WTC11 (cell line): ENCODE data around the gene DCHS2. TPM values are rescaled to one million over a fixed set of nuclear protein-coding genes. Genes with fewer than 3 reads are reported as not detected.

Experiments
- ATAC-seq: fragments of 200-7000 bp; cut with Tn5 transposase; 2 replicates; pipeline ENCODE4 v1.10.0; 2021; ENCODE audit warnings: mild to moderate bottlenecking, moderate library complexity
- CTCF ChIA-PET: fragments of 300-600 bp; sonication (Branson Sonifier 250); formaldehyde crosslinking; loops from one replicate; lab custom pipeline; 2021; ENCODE audit warnings: antibody characterized with exemption; lab: Charles Lee
- POLR2A ChIA-PET: fragments of 350-600 bp; sonication (Branson Sonifier 250); formaldehyde crosslinking; loops from one replicate; lab custom pipeline; 2021; ENCODE audit warnings: antibody characterized with exemption; lab: Charles Lee
- DNase-seq: peaks from one replicate; pipeline ENCODE4 v3.0.0; 2021; ENCODE audit warnings: low spot score
- H3K27ac Mint-ChIP-seq: 2 replicates; pipeline ENCODE4 v1.8.0; 2021; ENCODE audit warnings: mixed read lengths
- H3K27me3 Mint-ChIP-seq: 2 replicates; pipeline ENCODE4 v1.8.0; 2021; ENCODE audit warnings: low read depth, mild to moderate bottlenecking, moderate library complexity, mixed read lengths
- H3K36me3 Mint-ChIP-seq: 2 replicates; pipeline ENCODE4 v1.8.0; 2021; ENCODE audit warnings: mixed read lengths
- H3K4me1 Mint-ChIP-seq: 2 replicates; pipeline ENCODE4 v1.8.0; 2022; ENCODE audit warnings: mixed read lengths
- H3K4me3 Mint-ChIP-seq: 2 replicates; pipeline ENCODE4 v1.8.0; 2021; ENCODE audit warnings: mild to moderate bottlenecking, moderate library complexity, mixed read lengths
- H3K9me3 Mint-ChIP-seq: 2 replicates; pipeline ENCODE4 v1.8.0; 2021; ENCODE audit warnings: mixed read lengths
- AFF4 ChIP-seq: sonication (generic); formaldehyde crosslinking; IDR thresholded peaks from 2 replicates; pipeline ENCODE4 v1.8.1; 2023; ENCODE audit warnings: mild to moderate bottlenecking, missing genetic modification reagents, borderline replicate concordance
- AR ChIP-seq: fragments of 250-450 bp; sonication (Bioruptor Pico); IDR thresholded peaks from 2 replicates; pipeline ENCODE4 v1.9.0; 2021; ENCODE audit warnings: mild to moderate bottlenecking
- ATF2 ChIP-seq: sonication (generic); formaldehyde crosslinking; IDR thresholded peaks from 2 replicates; pipeline ENCODE4 v1.8.1; 2022; ENCODE audit warnings: low read depth, missing genetic modification reagents, borderline replicate concordance
- CBFB ChIP-seq: sonication (generic); formaldehyde crosslinking; IDR thresholded peaks from 2 replicates; pipeline ENCODE4 v1.8.1; 2022; ENCODE audit warnings: mild to moderate bottlenecking, low read depth, missing genetic modification reagents
- CDX4 ChIP-seq: fragments of 250-450 bp; sonication (Bioruptor Pico); IDR thresholded peaks from 2 replicates; pipeline ENCODE4 v1.9.0; 2021; ENCODE audit warnings: moderate library complexity, mild to moderate bottlenecking, inconsistent platforms, borderline replicate concordance
- CREB1 ChIP-seq: sonication (generic); formaldehyde crosslinking; IDR thresholded peaks from 2 replicates; pipeline ENCODE4 v1.8.0; 2023; ENCODE audit warnings: mild to moderate bottlenecking, missing genetic modification reagents
- E2F1 ChIP-seq: sonication (generic); formaldehyde crosslinking; IDR thresholded peaks from 2 replicates; pipeline ENCODE4 v1.8.0; 2022; ENCODE audit warnings: mild to moderate bottlenecking, missing genetic modification reagents
- ELF4 ChIP-seq: sonication (generic); formaldehyde crosslinking; IDR thresholded peaks from 2 replicates; pipeline ENCODE4 v1.8.1; 2022; ENCODE audit warnings: low read depth, mild to moderate bottlenecking, moderate library complexity, missing genetic modification reagents
- GTF2I ChIP-seq: fragments of 250-450 bp; sonication (Bioruptor Pico); conservative IDR thresholded peaks from 2 replicates; pipeline ENCODE4 v1.4.0; 2021; ENCODE audit warnings: mild to moderate bottlenecking
- MAX ChIP-seq: sonication (generic); formaldehyde crosslinking; IDR thresholded peaks from 2 replicates; pipeline ENCODE4 v1.8.0; 2022; ENCODE audit warnings: mild to moderate bottlenecking, missing genetic modification reagents
- MLX ChIP-seq: sonication (generic); formaldehyde crosslinking; IDR thresholded peaks from 2 replicates; pipeline ENCODE4 v1.8.1; 2023; ENCODE audit warnings: mild to moderate bottlenecking, missing genetic modification reagents, moderate library complexity
- MXD4 ChIP-seq: fragments of 250-450 bp; sonication (Bioruptor Pico); IDR thresholded peaks from 2 replicates; pipeline ENCODE4 v1.8.0; 2021; ENCODE audit warnings: mild to moderate bottlenecking, moderate library complexity, borderline replicate concordance
- MYBL2 ChIP-seq: sonication (generic); formaldehyde crosslinking; IDR thresholded peaks from 2 replicates; pipeline ENCODE4 v1.8.1; 2023; ENCODE audit warnings: mild to moderate bottlenecking, moderate library complexity, missing genetic modification reagents
- NR2C2 ChIP-seq: sonication (generic); formaldehyde crosslinking; IDR thresholded peaks from 2 replicates; pipeline ENCODE4 v1.8.0; 2022; ENCODE audit warnings: mild to moderate bottlenecking, missing genetic modification reagents
- RELA ChIP-seq: sonication (generic); formaldehyde crosslinking; IDR thresholded peaks from 2 replicates; pipeline ENCODE4 v1.8.1; 2022; ENCODE audit warnings: missing genetic modification reagents, mild to moderate bottlenecking, borderline replicate concordance
- RORB ChIP-seq: fragments of 250-450 bp; sonication (Bioruptor Pico); IDR thresholded peaks from 2 replicates; pipeline ENCODE4 v1.9.0; 2021; ENCODE audit warnings: mild to moderate bottlenecking
- ZNF121 ChIP-seq: sonication (generic); formaldehyde crosslinking; IDR thresholded peaks from 2 replicates; pipeline ENCODE4 v1.8.0; 2023; ENCODE audit warnings: missing genetic modification reagents
- ZNF138 ChIP-seq: sonication (generic); formaldehyde crosslinking; conservative IDR thresholded peaks from 2 replicates; pipeline ENCODE4 v1.8.1; 2022; ENCODE audit warnings: mild to moderate bottlenecking, moderate library complexity, missing genetic modification reagents
- ZNF532 ChIP-seq: fragments of 250-450 bp; sonication (Bioruptor Pico); IDR thresholded peaks from 2 replicates; pipeline ENCODE4 v1.9.0; 2021; ENCODE audit warnings: mild to moderate bottlenecking, borderline replicate concordance
- ZSCAN18 ChIP-seq: fragments of 250-450 bp; sonication (Bioruptor Pico); IDR thresholded peaks from 2 replicates; pipeline ENCODE4 v2.1.2; 2022; ENCODE audit warnings: mild to moderate bottlenecking, moderate library complexity
- total RNA-seq: library from RNA; stranded (reverse); gene quantifications from 3 replicates; pipeline ENCODE4 v1.2.3, GENCODE V29; 2021

DCHS2 gene
- total RNA-seq, 1 experiment from 2014 or later = 1.3 TPM

GRCh38 chr4:154478128-154478527 lies 13.5 kb downstream of the DCHS2 start (continued):
- no peak for TF ChIP-seq ZNF138

- no peaks in the 10 kb centered on the region for H3K36me3 Mint-ChIP-seq
- no peaks in the 10 kb centered on the region for H3K9me3 Mint-ChIP-seq
- no peaks in the 10 kb centered on the region for H3K4me1 Mint-ChIP-seq
- H3K27me3 Mint-ChIP-seq = no peaks in the 10 kb centered on the region
- DNase-seq = no peak
- ATAC-seq = no peak
- no peak overlapping the region for H3K27ac Mint-ChIP-seq
- no peak overlapping the region for H3K4me3 Mint-ChIP-seq
- ChIA-PET CTCF (no interaction called here), POLR2A (no interaction called here)
- no peak for TF ChIP-seq CDX4 (CRISPR knock-in tag)
- no peak for TF ChIP-seq MYBL2 (CRISPR knock-in tag)
- TF ChIP-seq ZSCAN18 = no peak
- TF ChIP-seq GTF2I = no peak
- no peak for TF ChIP-seq CBFB
- TF ChIP-seq ELF4 (CRISPR knock-in tag) = no peak
- TF ChIP-seq AR (CRISPR knock-in tag) = no peak
- no peak for TF ChIP-seq RELA (CRISPR knock-in tag)
- TF ChIP-seq MLX (CRISPR knock-in tag) = no peak
- no peak for TF ChIP-seq CREB1 (CRISPR knock-in tag)
- no peak for TF ChIP-seq ZNF532 (CRISPR knock-in tag)
- no peak for TF ChIP-seq NR2C2 (CRISPR knock-in tag)
- no peak for TF ChIP-seq ZNF121 (CRISPR knock-in tag)
- no peak for TF ChIP-seq AFF4 (CRISPR knock-in tag)
- no peak for TF ChIP-seq ATF2 (CRISPR knock-in tag)
- TF ChIP-seq MAX (CRISPR knock-in tag) = no peak
- TF ChIP-seq MXD4 (CRISPR knock-in tag) = no peak
- no peak for TF ChIP-seq RORB (CRISPR knock-in tag)
- TF ChIP-seq E2F1 (CRISPR knock-in tag) = no peak
These were observed 15.4 kb downstream of the DCHS2 start for GRCh38 chr4:154476232-154476631.
